ENCODE data around the gene ANKRD23.
"Not testable (repeated sequence)": the region's sequence is repeated elsewhere in the genome, so short reads cannot be mapped to it uniquely, and the experiment has no call there.

The ANKRD23 gene

DNA sequence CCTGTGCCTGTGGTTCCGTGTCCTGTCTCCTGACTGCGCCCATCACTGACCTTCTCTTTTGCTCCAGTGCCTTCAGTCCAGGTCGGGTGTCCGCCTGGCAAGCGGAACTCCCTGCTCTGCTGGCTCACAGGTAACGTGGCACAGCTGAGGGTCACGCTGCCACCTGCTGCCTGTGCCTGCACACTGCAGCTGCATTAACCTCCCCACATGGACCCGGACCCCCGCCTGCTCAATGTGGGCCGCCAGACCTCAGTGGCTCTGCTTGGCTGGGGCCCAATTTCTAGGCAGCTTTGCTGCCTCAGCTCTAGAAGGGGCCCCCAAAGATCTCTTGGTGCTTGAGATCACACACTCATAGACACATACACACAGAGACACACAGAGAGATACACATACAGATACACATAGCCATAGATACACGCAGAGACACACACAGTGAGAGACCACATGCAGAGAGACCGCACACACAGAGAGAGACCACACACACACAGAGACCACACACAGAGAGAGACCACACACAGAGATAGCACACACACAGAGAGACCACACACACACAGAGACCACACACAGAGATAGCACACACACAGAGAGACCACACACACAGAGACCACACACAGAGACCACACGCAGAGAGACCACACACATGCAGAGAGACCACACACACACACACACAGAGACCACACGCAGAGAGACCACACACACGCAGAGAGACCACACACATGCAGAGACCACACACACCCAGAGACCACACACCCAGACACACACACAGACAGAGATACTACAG is 42.6 kb downstream of the ANKRD23 start:
- DNase-seq (ENCODE audit: low read depth in 4 of 4, low spot score in 1 of 4) = peak in 3 of 4 experiments; percentile 52 to 64 (median 63)

DNA sequence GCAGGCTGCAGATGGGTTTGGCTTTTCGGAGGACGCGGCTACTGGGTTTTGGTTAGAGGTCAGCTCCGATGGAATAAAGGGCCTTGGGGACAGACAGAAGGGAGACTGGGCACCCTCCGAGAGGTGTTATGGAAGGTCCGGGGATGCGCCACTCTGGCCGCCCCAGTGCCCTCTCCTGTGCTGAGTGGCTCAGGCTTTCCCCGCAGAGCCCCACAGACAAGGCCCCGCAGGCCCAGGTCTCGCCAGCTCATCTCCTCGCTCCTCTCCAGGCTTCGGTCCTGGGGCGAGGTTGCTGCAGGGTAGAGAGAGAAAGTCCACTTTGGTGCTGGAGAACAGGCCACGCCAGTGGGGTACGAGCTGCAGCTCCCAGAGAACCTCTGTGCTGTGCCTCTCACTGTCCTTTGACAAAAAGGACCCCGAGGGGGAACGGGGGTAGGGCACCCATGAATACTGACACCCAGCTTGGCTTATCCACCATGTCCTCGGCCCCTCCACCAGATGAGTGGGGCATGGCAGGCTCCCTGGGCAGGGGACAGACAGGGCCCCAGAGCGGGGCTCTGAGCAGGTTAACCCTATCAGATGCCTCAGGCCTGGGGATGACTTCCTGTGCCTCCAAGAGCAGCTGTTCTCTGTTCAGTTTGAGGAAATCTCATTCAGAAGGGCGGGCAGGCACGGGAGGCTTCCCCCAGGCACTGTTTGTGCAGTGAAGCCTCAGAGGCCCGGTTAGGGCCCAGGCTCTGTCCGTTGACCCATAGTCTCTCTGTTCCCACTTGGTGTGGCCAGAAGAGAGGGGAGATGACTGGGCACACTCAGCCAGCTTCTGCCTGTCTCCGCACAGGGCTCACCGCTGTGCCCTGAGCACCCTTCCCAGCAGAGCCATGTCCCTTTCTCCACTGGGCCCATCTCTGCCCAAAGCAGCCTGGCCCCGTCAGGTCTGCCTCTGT is 43.5 kb downstream of the ANKRD23 start:
- no peak for DNase-seq (ENCODE audit: low read depth in 4 of 4, low spot score in 1 of 4)

DNA sequence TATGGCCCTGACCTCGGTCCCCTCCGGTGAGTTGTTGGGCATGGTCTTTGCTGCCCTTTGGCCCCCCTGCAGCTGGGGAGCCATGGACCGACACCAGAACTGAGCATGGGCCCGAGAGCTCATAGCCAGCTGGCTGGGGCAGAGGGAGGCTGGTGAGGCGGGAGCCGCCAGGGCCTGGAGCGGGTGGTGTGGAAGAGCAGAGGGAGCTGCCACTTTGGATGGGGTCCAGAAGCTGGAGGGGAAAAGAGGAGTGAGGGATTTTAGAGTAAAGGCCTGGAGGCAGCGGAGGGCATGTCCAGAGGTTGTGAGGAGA is 44.2 kb downstream of the ANKRD23 start:
- no peak for DNase-seq (ENCODE audit: low read depth in 4 of 4, low spot score in 1 of 4)

DNA sequence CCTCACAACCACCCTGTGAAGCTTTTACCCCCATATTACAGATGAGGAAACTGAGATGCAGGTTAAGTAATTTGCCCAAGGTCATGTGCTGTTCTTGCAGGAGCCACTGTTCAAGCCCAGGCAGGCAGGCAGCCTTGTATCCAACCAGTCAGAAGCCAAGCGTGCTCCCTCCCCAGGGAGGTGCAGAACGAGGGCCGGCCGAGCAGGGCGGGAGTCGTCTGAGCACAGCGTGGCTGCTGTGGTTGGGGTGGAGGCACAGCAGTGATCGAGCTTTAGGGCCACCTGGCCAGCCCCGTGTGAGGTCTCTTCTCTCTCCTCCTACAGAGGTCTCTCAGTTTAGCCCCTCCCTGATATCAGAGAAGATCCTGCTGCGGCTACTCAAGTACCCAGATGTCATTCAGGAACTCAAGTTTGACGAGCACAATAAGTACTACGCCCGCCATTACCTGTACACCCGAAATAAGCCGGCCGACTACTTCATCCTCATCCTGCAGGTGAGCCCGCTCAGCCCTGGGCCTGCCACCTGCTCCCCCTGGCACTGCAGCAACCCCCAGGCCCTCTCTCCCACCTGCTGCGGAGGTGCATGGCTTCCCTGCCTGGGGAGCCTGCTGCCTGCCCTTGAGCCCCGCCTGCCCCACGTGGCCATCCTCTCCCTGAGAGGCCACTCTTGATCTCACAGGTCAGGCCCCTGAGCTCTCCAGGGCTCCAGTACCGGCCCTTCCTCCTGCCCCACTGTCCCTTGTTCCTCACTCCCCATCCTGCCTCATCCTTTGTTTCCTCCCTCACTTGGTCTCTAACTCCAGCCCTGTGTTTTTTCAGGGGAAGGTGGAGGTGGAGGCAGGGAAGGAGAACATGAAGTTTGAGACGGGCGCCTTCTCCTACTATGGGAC is 44.8 kb downstream of the ANKRD23 start:
- DNase-seq (ENCODE audit: low read depth in 4 of 4, low spot score in 1 of 4) = no peak

DNA sequence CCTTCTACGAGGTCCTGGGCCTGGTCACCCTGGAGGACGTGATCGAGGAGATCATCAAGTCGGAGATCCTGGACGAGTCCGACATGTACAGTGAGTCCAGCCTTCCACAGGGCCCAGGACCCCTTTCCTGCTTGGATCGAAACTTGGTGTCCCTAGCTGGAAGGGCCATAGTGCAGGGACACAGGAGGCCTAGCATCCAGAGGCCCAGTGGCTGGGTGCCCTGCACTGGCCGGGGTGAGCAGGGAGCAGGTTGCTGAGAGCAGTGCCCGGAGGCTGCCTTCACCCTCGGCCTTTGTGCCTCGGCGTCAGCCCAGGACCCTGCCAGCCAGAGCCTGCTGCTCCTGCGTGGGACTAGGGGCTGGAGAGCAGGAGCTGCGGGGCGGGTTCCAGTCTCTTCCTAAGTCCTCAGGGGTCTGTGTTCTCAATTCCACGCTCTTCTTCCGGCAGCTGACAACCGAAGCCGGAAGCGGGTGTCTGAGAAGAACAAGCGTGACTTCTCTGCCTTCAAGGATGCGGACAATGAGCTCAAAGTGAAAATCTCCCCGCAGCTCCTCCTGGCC is 46.7 kb downstream of the ANKRD23 start:
- DNase-seq (ENCODE audit: low read depth in 4 of 4, low spot score in 1 of 4) = no peak

DNA sequence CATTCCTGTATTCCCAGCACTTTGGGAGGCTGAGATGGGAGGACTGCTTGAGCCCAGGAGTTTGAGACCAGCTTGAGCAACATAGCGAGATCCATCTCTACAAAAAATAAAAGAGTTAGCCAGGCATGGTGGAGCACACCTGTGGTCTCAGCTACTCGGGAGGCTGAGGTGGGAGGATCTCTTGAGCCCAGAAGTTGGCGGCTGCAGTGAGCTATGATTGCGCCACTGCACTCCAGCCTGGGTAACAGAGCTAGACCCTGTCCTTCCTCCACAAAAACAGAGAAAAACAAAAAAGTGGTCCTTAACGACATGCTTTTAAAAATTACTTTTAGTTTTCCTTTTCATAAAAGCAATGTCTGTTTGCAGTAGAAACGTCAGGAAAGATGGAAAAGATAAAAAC is 47.3 kb downstream of the ANKRD23 start:
- not testable (repeated sequence) for DNase-seq (ENCODE audit: low read depth in 4 of 4, low spot score in 1 of 4)

DNA sequence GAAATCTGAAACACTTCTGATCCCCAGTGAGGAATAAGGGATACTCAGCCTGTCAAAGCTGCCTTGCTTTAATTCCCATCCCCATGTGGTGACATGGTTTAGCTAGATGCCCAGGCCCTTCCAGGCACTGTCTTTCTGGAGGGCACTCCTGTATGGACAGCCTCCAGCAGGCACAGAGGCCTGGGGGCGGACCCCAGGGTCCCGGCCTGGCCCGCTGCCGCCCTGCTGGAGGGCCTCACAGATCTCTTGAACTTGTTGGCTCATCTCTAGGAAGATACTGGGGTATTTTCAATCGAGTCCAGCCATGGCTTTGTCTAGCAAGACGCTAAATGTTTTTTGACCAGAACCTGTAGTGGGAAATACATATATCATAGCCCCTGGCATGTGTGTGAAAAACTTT is 48.7 kb downstream of the ANKRD23 start:
- DNase-seq (ENCODE audit: low read depth in 4 of 4, low spot score in 1 of 4) = no peak

DNA sequence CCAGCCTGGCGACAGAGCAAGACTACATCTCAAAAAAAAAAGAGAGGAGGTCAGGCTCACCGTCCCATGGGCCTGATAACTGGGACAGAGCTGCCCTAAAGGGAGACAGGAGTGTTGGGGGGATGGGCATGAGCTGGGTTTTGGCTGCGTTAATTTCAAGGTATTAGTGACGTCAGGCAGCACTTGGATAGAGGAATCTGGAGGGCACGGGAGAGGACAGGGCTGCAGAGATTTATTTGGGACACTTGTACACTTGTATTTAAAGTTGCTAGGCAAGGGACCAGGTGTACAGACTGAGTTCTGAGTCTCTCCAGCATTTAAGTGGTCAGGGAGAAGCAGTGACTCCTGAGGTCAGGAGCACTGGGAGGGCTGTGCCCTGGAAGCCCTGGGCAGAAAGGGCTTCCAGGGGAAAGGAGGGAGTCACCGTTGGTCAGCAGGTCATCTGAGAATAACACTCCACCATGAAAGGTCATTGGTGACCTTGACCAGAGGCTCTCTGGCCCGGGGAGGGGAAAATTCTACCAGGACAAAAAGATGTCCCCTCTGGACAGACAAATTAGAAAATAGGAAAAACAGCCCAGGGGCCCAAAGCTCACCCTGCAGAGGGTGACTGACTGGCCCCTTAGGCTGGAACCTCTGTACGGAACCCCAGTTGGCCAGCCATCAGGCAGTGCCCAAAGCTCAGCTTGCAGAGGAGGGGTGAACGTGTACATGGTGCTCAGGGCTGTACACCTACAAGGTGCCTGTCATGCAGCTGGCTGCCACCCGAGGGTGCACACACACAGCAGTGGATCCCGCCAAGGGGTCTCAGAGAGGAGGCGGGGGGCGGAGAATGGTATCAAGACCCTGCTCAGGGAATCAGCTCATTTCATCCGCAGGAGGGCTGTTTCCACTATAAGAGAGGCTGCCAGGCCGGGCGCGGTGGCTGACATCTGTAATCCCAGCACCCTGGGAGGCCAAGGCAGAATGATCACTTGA is 50.8 kb downstream of the ANKRD23 start:
- no peak for DNase-seq (ENCODE audit: low read depth in 4 of 4, low spot score in 1 of 4)

DNA sequence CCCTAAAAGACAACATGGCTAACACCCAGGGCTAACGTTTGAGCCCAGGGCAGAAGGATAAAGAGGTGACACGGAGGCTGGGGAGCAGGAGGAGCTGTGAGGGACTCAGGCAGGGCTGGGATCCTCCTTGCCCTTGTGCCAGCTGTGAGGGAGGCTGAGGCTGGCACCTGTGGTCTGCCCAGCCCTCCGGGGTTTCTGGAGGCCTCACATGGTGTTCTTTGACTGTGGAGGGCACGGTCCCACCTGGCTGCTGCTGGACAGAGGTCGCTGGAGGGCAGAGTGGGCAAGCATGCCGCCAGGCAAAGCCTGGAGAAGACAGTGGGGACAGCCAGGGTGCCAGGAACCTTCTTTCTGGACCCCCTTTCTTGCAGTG is 54.6 kb downstream of the ANKRD23 start:
- DNase-seq (ENCODE audit: low read depth in 4 of 4, low spot score in 1 of 4) = no peak

DNA sequence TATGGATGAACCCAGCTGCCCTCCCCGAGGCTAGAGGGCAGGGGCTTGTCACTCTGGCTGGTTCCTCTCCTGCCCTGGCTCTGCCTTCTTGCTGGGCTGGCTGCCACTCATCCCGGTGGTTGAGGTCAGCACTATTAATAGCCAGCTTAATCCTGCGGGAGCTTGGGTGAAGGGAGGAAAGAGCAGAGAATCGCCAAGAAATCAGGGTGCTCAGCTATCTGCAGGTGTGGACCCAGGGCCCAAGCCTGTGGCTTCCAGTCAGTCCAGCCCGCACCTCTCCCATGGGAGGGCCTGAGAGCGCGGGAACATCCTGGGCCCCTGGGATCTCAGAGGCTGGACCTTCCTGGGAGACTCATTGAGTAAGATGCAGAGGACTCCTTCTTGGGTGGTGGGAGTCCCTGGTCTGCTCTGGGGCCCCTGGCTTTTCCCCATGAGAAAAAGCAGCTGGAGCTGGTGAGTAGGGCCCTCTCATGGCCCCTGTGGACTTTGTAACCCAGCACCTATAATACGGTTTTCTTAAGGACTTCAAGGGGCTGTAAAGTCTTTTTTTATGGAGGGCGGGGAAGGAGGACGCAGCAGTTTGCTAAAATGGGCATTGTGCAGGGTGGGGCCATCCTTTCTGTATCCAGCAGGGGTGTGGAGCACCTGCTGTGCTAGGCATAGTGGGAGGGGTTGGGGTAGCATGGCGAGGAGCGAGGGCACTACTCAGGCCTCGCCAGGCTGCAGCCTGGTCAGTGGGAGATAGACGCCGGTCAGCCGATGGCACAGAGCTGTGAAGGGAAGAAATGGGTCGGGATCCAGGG is 55.2 kb downstream of the ANKRD23 start:
- DNase-seq (ENCODE audit: low read depth in 4 of 4, low spot score in 1 of 4) = no peak
